ENCODE data around the gene LEAP2.

- no peak for TF ChIP-seq POLR2AphosphoS5 (IDR thresholded peaks at IDR 0.05)
- no peak for TF ChIP-seq CTCF (IDR thresholded peaks at IDR 0.05)
- no peak for TF ChIP-seq POLR2A (IDR thresholded peaks at IDR 0.05)
Observed at GRCh38 chr5:132872788-132873118, 715 bp upstream of the LEAP2 start.
